Kidney (tissue), 14 donors: ENCODE measurements around the gene CRKL. TPM values are rescaled to one million over a fixed set of nuclear protein-coding genes. Genes with fewer than 3 reads are reported as not detected.

Experiments
- DNase-seq, 5 donors: peaks; one replicate each; pipeline ENCODE4 v3.0.0-alpha.2; 2013 to 2020
- FAIRE-seq: peaks from 2 replicates; lab custom pipeline; 2012; peaks lifted over from hg19 to GRCh38; lab: Jason Lieb, UNC
- H3K27ac ChIP-seq, 2 donors: one replicate each; pipeline ENCODE4 v1.7.0; 2013; ENCODE audit warnings: low read depth in 2 of 2, low read length in 2 of 2, inconsistent platforms in 1 of 2
- H3K27me3 ChIP-seq: one replicate; pipeline ENCODE4 v1.7.1; 2013; ENCODE audit warnings: low read length, inconsistent platforms; ENCODE audit not compliant: control insufficient read depth, insufficient read depth
- H3K36me3 ChIP-seq, 3 donors: one replicate each; pipeline versions ENCODE4 v1.7.0 to v1.7.1; 2013; ENCODE audit warnings: low read length in 3 of 3, control low read depth in 1 of 3, inconsistent platforms in 1 of 3; ENCODE audit not compliant: insufficient read depth in 3 of 3, control insufficient read depth in 2 of 3
- H3K4me1 ChIP-seq, 3 donors: one replicate each; pipeline versions ENCODE4 v1.7.0 to v1.7.1; 2013; ENCODE audit warnings: low read length in 3 of 3, inconsistent platforms in 1 of 3, low read depth in 1 of 3; ENCODE audit not compliant: control insufficient read depth in 2 of 3, insufficient read depth in 2 of 3
- H3K4me3 ChIP-seq, 3 donors: one replicate each; pipeline versions ENCODE4 v1.7.0 to v1.8.1; 2013; ENCODE audit warnings: low read length in 3 of 3, control low read depth in 1 of 3, inconsistent platforms in 1 of 3
- H3K9ac ChIP-seq, 3 donors: one replicate each; pipeline versions ENCODE4 v1.7.0 to v1.7.1; 2013; ENCODE audit warnings: low read length in 3 of 3, control low read depth in 1 of 3, inconsistent platforms in 1 of 3
- H3K9me3 ChIP-seq, 3 donors: one replicate each; pipeline versions ENCODE4 v1.7.0 to v1.7.1; 2013; ENCODE audit warnings: low read length in 3 of 3, control low read depth in 1 of 3, inconsistent platforms in 1 of 3; ENCODE audit not compliant: control insufficient read depth in 2 of 3, insufficient read depth in 1 of 3
- intact Hi-C: fragments of 100-400 bp; cut with DNase I; formaldehyde crosslinking; loops from one replicate; pipeline ENCODE4 v1.11.1; 2022
- polyA plus RNA-seq: library from polyadenylated mRNA; stranded (reverse); fragments of 350-450 nt; fragmentation: Illumina TruSeq; extraction: RNeasy Lipid Tissue Mini Kit (QIAGEN cat#74804); gene quantifications from one replicate; pipeline ENCODE4 v1.2.3, GENCODE V29; 2014; ENCODE audit warnings: low read depth, low replicate concordance; ENCODE audit not compliant: insufficient read depth
- total RNA-seq: library from RNA; stranded (reverse); fragmentation: NEBNext Ultra II Directional; extraction: Animal tissue kit (Norgen Biotek cat#: 25700); gene quantifications from one replicate; pipeline ENCODE4 v1.2.1, GENCODE V29; 2021
- TF ChIP-seq, protein P1 (sequence below): IDR thresholded peaks from 3 replicates; pipeline ENCODE4 v1.5.1; 2012; ENCODE audit warnings: mild to moderate bottlenecking, moderate library complexity, borderline replicate concordance; ENCODE audit not compliant: insufficient read depth; ENCODE audit errors: extremely low read depth
- donor health status: control.
- donor health status: control.
- donor health status: control.
- donor health status: control.
- donor health status: control.
- donor health status: DM: yes; HTN: yes; CAD: no.
- donor health status: Normal renal cell carcinoma (clear cell type).

The CRKL gene
- total and polyA plus RNA-seq, 2 donors from 2014 or later: 11.9 to 44.7 TPM

DNA sequence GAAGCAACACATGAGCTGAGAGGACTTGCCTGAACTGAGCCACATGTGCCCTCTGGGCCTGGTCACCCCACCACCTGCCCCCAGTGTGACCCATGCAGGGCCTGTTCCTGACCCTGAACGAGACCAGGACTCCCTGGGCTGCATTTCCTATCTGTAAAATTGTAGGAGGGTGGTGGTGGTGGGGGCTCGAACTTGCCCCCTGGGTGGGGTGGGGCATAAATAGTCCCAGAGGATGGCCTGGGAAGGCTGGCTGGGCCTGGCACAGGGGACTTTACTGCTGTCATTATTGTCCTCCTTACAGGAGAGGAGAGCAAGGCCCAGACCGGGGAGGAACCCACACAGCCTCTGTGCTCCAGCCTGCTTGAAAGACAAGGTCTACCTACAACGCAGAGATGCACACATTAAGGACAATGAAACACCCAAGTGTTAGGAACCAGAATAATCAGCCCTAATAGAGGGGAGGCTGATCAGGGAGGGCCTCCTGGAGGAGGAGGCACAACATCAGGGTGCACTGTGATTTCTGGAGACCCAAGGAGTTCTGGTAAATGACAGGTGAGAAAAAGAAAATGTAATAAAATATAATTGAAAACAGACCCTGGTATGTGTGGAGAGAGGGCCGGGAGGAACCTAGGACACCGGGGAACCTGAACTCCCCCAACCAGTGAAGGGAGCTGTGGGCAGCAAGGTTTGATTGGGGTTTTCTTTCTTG, 47.0 kb downstream of the CRKL start:
- H3K9ac ChIP-seq: no peak overlapping the region
- H3K4me3 ChIP-seq: no peak overlapping the region
- FAIRE-seq: no peak
- H3K4me1 ChIP-seq: peaks cover 0 to 7% (median 0%) of the 10 kb centered on the region in 3 donors
- H3K27ac ChIP-seq: no peak overlapping the region
- intact Hi-C loops: no loop called here
- no peaks in the 10 kb centered on the region for H3K9me3 ChIP-seq
- no peaks in the 10 kb centered on the region for H3K36me3 ChIP-seq
- DNase-seq: no peak
- peaks cover 3% of the 10 kb centered on the region for H3K27me3 ChIP-seq
- TF ChIP-seq, protein P1, sequence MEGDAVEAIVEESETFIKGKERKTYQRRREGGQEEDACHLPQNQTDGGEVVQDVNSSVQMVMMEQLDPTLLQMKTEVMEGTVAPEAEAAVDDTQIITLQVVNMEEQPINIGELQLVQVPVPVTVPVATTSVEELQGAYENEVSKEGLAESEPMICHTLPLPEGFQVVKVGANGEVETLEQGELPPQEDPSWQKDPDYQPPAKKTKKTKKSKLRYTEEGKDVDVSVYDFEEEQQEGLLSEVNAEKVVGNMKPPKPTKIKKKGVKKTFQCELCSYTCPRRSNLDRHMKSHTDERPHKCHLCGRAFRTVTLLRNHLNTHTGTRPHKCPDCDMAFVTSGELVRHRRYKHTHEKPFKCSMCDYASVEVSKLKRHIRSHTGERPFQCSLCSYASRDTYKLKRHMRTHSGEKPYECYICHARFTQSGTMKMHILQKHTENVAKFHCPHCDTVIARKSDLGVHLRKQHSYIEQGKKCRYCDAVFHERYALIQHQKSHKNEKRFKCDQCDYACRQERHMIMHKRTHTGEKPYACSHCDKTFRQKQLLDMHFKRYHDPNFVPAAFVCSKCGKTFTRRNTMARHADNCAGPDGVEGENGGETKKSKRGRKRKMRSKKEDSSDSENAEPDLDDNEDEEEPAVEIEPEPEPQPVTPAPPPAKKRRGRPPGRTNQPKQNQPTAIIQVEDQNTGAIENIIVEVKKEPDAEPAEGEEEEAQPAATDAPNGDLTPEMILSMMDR: no peak

DNA sequence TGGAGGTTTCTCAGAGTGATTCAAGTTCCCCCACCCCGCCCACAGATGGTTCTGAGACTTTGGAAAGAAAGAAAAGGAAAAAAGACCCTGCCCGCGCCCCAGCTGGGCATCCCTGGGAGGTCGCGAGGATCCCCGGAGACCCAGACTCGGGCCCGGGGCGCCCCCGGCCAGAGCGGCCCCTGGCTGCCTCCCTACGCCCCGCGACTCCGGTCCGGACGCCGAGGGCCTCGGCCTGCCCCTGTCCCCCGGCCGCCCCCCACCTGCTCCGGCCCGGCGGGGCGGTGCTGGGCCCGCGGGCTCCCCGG, 47.5 kb downstream of the CRKL start:
- Histone ChIP-seq H3K27me3 (peaks cover 3% of the 10 kb centered on the region), H3K9me3 (no peaks in the 10 kb centered on the region), H3K9ac (no peak overlapping the region), H3K4me1 (peaks cover 0 to 7% (median 0%) of the 10 kb centered on the region in 3 donors), H3K27ac (no peak overlapping the region), H3K36me3 (no peaks in the 10 kb centered on the region), H3K4me3 (no peak overlapping the region)
- FAIRE-seq: no peak
- DNase-seq: no peak
- TF ChIP-seq, protein P1: no peak
- intact Hi-C loops: no loop called here

DNA sequence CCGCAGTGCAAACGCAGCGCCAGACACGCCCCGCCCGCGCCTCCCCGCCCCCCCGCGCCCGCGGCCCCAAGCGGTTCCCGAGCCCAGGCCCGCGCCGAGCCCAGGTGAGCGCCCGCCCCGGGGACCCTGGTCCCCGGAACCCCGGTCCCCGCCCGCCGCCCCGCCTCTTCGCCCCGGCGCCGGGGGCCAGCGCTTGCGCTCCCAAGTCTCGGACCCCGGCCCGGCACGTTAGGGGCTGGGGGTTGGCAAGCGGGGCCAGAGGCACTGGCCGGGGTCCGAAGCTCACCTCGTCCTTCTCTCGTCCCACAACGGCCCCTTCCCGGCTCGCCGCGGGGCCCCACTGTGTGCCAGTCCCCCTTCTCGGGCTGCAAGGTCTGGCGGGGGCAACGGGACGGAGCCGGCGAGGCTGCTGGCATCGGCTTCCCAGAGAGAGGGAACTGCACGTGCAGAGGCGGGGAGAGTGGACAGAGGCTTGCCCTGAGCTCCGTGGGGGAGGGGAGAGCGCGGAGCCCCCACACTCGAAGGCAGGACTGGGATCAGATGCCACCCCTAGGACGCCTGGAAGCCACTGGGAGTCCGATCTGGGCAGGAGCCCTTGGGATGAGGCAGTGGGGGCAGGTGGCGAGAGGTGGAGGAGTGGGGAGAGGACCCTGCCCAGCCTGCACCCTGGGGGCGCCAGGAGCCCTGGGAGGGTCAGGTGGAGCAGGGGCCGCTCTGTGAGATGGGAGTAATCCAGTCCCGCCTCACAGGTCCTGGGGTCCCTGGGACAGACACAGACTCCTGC, 48.1 kb downstream of the CRKL start:
- no peaks in the 10 kb centered on the region for H3K36me3 ChIP-seq
- H3K4me1 ChIP-seq: peaks cover 0 to 7% (median 0%) of the 10 kb centered on the region in 3 donors
- no peaks in the 10 kb centered on the region for H3K9me3 ChIP-seq
- H3K27ac ChIP-seq: no peak overlapping the region
- FAIRE-seq (no peak), DNase-seq (peak in 1 of 5 donors; percentile 41)
- no peak overlapping the region for H3K9ac ChIP-seq
- peaks cover 3% of the 10 kb centered on the region for H3K27me3 ChIP-seq
- intact Hi-C loops: no loop called here
- TF ChIP-seq, protein P1: no peak
- H3K4me3 ChIP-seq: no peak overlapping the region
